ENCODE results near the gene CAPRIN1.
A peak's percentile ranks its signal among the peaks of the same experiment; 100 is the strongest.
"Not testable (repeated sequence)": the region's sequence is repeated elsewhere in the genome, so short reads cannot be mapped to it uniquely, and the experiment has no call there.

Gene CAPRIN1

DNA sequence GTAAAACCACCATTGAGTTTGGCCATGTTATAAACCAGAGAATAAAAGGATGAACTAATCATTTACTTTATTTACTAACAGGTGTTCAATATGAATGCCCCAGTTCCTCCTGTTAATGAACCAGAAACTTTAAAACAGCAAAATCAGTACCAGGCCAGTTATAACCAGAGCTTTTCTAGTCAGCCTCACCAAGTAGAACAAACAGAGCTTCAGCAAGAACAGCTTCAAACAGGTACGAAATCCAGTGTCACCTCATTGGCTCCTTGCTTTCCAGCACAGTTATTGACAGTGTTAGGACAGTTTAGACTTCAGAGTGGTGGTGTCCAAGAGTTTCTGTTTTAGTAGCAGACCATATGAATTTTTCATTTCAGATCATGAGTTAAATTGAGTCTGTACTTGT is 40.3 kb downstream of the CAPRIN1 start:
- Mint-ChIP-seq H3K9me3 (no peaks in the 10 kb centered on the region), H3K36me3 (ENCODE audit: low read depth) (peaks cover 52% of the 10 kb centered on the region), H3K27ac (no peak overlapping the region), H3K27me3 (ENCODE audit: low read depth) (no peaks in the 10 kb centered on the region), H3K4me1 (ENCODE audit: low read depth) (peaks cover 5% of the 10 kb centered on the region), H3K4me3 (no peak overlapping the region)

DNA sequence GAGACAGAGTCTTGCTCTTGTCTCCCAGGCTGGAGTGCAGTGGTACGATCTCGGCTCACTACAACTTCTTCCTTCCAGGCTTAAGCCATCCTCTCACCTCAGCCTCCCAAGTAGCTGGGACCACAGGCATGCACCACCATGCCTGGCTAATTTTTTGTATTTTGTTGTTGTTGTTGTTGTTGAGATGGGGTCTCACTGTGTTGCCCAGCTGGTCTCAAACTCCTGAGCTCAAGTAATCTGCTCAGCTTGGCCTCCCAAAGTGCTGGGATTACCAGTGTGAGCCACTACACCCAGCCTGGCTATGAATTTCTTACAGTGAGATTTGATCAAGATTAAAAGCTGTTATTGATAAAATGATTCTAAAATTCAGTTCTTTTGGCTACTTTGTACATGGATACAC is 43.4 kb downstream of the CAPRIN1 start:
- H3K27ac Mint-ChIP-seq; H3K9me3 Mint-ChIP-seq; H3K4me3 Mint-ChIP-seq; H3K4me1 Mint-ChIP-seq (ENCODE audit: low read depth); H3K27me3 Mint-ChIP-seq (ENCODE audit: low read depth): not testable (repeated sequence)
- peaks cover 59% of the 10 kb centered on the region for H3K36me3 Mint-ChIP-seq (ENCODE audit: low read depth)

DNA sequence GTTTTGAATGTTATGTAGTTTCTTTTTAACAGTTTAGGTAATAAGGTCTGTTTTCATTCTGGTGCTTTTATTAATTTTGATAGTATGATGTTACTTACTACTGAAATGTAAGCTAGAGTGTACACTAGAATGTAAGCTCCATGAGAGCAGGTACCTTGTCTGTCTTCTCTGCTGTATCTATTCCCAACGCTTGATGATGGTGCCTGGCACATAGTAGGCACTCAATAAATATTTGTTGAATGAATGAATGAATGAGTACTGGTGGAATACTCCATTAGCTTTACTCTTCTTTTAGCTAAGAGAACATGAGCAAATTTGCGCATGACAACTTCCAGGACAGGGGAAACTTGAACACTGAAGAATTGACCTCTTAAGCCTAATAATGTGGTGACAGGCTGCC is 47.3 kb downstream of the CAPRIN1 start:
- Mint-ChIP-seq H3K4me3 (no peak overlapping the region), H3K36me3 (ENCODE audit: low read depth) (peaks cover 43% of the 10 kb centered on the region), H3K27me3 (ENCODE audit: low read depth) (no peaks in the 10 kb centered on the region), H3K4me1 (ENCODE audit: low read depth) (peaks cover 3% of the 10 kb centered on the region), H3K27ac (no peak overlapping the region), H3K9me3 (no peaks in the 10 kb centered on the region)

DNA sequence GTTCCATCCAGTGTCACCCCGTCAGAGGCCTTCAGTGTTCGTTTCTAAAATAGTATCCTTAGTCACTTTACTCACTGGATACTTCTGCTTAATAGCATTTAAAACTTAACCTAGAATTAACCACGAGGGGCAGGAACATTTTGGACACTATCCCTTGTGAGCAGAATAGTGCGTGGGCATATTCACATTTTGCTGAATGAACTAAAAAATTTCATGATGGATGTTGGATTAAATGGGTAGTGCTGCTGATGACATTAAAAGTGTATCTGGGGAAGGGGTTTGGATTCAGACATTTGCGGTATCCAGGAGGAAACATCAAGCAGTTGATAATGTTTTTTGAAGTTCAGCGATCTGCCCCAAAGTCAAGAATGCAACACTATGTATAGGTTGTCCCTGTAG is 53.1 kb downstream of the CAPRIN1 start:
- H3K27ac Mint-ChIP-seq = peak overlapping the region; percentile 97
- peak overlapping the region; percentile 95 for H3K4me3 Mint-ChIP-seq
- H3K9me3 Mint-ChIP-seq = no peaks in the 10 kb centered on the region
- H3K27me3 Mint-ChIP-seq (ENCODE audit: low read depth) = no peaks in the 10 kb centered on the region
- H3K36me3 Mint-ChIP-seq (ENCODE audit: low read depth) = peaks cover 28% of the 10 kb centered on the region
- peaks cover 39% of the 10 kb centered on the region for H3K4me1 Mint-ChIP-seq (ENCODE audit: low read depth)

DNA sequence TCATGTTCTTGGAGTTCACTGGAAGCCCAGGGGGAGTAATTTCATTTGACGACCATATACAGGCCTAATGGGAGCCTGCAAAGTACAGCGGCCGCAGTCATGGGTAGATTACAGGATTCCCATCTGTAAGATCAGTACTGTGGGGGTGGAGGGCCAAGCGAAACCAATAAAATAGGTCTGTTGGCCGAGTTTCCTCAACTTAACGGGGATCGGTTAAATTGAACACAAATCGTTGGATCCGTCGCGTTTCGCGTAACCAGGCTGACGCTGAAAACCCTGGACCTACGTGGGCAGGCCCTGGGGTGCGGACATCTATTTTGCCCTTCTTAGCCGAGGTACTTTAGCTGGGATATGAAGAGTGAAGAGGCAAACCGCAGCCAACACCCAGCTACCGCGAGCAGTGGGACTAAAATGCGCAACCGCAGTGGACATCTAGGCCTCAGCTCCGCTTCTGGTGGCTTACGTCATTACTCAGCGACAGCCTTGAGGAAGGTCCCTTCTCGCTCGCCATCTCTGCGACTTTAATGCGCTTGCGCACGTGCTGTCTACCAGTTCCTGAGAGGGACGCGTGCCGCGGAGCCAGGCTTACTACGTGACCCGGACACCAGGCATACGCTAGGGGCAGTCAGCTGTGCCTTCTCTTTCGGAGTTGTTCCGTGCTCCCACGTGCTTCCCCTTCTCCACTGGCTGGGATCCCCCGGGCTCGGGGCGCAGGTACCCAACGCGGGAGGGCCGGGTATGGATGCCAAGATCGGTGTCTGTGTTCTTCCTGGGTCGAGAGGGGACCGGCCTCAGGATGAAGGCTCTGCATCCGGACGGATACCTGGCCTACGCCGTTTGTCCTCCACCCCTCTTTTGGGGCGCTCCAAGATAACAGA is 53.8 kb downstream of the CAPRIN1 start, which contains the start of gene NAT10:
Gene NAT10, plus strand, starts transcription at position 551 of the 878 bp plus-strand sequence. CDS start 2,597 bp downstream, outside the sequence.
- H3K27me3 Mint-ChIP-seq (ENCODE audit: low read depth) = no peaks in the 10 kb centered on the region
- H3K4me3 Mint-ChIP-seq = peak within 1 kb of the TSS; percentile 95
- no peaks in the 10 kb centered on the region for H3K9me3 Mint-ChIP-seq
- H3K4me1 Mint-ChIP-seq (ENCODE audit: low read depth) = peaks cover 42% of the 10 kb centered on the region
- H3K36me3 Mint-ChIP-seq (ENCODE audit: low read depth) = peaks cover 29% of the 10 kb centered on the region
- peak within 1 kb of the TSS; percentile 97 for H3K27ac Mint-ChIP-seq

DNA sequence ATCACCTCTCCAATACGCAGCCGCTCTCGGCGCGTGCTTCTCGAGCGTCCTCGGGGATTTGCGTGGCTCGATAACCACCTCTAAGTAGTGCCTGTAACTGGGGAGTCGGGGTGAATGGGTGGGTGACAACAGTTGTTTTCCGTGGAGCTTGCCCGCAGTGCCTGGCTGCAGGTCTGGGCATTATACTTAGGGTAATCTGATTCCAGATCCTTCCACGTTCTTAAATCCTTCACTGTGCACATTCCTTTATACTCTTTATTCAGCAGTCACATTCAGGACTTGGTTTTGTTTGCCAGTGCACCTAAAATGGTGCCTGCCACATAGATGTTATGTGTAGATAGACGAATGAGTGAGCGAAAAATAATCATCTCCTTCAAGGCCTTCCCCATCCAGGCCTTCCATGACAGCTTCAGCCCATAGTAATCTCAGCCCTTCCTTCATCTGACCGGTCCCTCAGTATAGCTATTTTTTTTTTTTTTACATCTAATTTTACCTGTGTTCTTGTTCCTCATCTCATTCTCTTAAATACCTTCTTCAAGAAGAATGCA is 54.5 kb downstream of the CAPRIN1 start:
- H3K4me3 Mint-ChIP-seq = peak overlapping the region; percentile 95

DNA sequence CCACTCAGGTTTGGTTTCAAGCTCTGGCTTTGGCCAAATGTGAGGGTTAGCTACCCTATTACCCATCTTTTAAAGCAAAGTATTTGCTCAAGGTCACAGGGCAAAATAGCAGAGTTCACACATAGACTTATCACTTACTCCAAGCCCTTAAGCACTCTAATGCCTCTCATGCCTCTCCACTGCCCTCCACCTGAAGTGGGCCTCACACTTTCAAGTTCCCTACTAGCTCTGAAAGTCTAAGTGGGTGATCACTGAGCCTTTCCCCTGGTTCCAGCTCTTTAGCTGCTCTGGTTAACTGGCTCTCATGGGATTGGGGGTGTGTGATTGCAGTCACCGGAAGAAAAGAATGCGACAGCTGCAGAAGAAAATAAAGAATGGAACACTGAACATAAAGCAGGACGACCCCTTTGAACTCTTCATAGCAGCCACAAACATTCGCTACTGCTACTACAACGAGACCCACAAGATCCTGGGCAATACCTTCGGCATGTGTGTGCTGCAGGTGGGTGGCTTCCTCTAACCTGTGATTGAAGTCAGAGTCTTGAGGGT is 60.3 kb downstream of the CAPRIN1 start:
- no peak overlapping the region for H3K4me3 Mint-ChIP-seq

More for the DNA sequence above, 54.5 kb downstream of the CAPRIN1 start:
- H3K27me3 Mint-ChIP-seq (ENCODE audit: low read depth) = no peaks in the 10 kb centered on the region
- H3K27ac Mint-ChIP-seq = peak overlapping the region; percentile 97
- H3K36me3 Mint-ChIP-seq (ENCODE audit: low read depth) = peaks cover 30% of the 10 kb centered on the region
- H3K4me1 Mint-ChIP-seq (ENCODE audit: low read depth) = peaks cover 42% of the 10 kb centered on the region
- no peaks in the 10 kb centered on the region for H3K9me3 Mint-ChIP-seq

DNA sequence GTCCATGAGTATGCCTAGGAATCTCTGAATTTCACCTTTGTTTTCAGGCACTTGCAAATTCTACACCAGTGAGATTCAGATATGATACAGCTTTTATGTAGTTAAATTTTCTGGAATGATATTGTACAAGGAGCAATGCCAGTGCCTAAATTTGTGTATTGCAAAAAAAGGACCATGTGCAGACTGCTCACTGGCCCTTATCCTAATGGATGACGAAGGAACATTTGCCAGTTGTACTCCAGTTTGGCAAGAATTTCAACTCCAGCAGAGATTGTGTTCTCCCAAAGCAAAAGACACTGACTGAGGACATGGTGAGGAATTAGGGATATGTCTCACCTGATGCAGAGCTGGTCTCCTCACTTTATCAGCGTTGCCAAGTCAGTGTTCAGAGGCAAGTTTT is 62.5 kb downstream of the CAPRIN1 start:
- no peak overlapping the region for H3K27ac Mint-ChIP-seq
- H3K4me3 Mint-ChIP-seq = no peak overlapping the region
- no peaks in the 10 kb centered on the region for H3K9me3 Mint-ChIP-seq
- H3K27me3 Mint-ChIP-seq (ENCODE audit: low read depth) = no peaks in the 10 kb centered on the region
- peaks cover 54% of the 10 kb centered on the region for H3K36me3 Mint-ChIP-seq (ENCODE audit: low read depth)
- H3K4me1 Mint-ChIP-seq (ENCODE audit: low read depth) = peaks cover 10% of the 10 kb centered on the region

More for the DNA sequence above, 60.3 kb downstream of the CAPRIN1 start:
- Mint-ChIP-seq H3K4me1 (ENCODE audit: low read depth) (peaks cover 20% of the 10 kb centered on the region), H3K9me3 (no peaks in the 10 kb centered on the region), H3K36me3 (ENCODE audit: low read depth) (peaks cover 56% of the 10 kb centered on the region), H3K27ac (no peak overlapping the region), H3K27me3 (ENCODE audit: low read depth) (no peaks in the 10 kb centered on the region)

DNA sequence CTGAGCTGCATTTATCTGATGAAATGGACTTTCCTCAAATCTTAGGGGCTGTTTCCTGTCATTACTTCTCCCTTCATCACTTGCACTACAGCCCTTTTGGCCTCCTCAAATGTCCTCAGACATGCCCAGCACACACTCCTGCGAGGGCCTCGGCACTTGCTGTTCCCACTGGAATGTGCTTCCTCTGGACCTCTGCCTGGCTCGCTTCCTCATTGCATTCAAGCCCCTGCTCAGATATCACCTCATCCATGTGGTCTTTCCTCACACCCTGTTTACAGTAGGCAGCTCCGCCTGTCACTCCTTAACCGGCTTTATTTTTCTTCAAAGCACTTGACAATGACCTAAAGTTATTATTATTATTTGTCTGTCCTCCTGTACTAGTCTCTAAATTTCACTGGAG is 62.9 kb downstream of the CAPRIN1 start:
- Mint-ChIP-seq H3K4me1 (ENCODE audit: low read depth) (peaks cover 5% of the 10 kb centered on the region), H3K27me3 (ENCODE audit: low read depth) (no peaks in the 10 kb centered on the region), H3K4me3 (no peak overlapping the region), H3K9me3 (no peaks in the 10 kb centered on the region), H3K36me3 (ENCODE audit: low read depth) (peaks cover 50% of the 10 kb centered on the region), H3K27ac (no peak overlapping the region)

DNA sequence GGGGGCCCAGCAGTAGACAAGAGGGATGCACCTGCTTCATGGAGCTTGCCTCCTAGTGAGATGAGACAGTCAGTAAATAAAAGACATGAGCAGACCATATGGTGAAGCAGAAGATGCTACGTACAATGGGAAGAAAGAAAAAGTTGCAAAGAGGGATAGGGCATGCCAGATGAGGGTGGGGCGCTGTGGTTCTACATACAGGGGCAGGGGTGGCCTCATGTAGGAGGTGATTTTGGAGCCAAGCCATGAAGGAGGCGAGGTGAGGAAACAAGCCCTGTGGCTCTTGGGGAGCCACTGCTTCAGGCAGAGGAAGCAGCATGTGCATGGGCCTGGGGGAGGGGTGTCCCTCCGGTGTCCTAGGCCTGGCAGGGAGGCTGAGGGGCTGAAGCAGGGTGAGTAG is 69.1 kb downstream of the CAPRIN1 start:
- Mint-ChIP-seq H3K27ac (no peak overlapping the region), H3K27me3 (ENCODE audit: low read depth) (no peaks in the 10 kb centered on the region), H3K4me3 (no peak overlapping the region), H3K36me3 (ENCODE audit: low read depth) (peaks cover 52% of the 10 kb centered on the region), H3K9me3 (no peaks in the 10 kb centered on the region), H3K4me1 (ENCODE audit: low read depth) (no peaks in the 10 kb centered on the region)

DNA sequence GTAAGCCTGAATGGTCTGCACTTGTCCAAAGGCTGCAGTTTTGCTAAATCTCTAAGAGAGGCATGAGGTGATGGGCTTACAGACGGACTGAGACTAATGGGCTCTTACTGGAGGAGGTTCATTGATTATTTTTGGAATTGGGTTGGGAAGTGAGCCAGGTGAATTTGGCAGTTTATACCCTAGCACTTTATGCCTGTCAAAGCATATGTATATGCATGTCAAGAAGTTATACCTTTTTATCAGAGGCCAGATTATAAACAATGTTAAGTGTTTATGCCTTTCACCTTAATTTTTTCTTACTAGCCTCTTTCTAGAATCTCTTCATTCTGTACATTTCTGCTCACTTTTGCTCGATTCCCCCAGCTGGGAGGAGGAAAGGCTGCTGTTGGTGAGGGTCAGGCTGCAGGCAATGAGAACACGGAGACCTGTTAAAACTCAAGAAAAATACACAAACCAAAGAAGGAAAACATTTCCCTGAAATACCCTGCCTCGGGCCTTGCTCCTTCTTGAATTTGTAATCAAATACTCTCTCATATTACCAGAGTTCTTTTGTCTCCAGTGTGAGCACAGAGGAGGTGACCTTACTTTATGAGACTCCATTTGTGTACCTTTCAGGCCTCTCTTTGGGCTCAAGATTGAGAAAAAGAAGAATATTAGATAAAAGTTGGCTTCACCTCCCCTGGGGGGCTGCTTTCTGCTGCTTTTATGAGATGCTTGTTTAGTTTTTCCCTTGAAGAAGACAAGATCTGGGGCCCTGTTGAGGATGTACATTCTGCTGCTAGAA is 73.5 kb downstream of the CAPRIN1 start:
- Mint-ChIP-seq H3K27ac (no peak overlapping the region), H3K9me3 (no peaks in the 10 kb centered on the region), H3K27me3 (ENCODE audit: low read depth) (no peaks in the 10 kb centered on the region), H3K4me3 (no peak overlapping the region), H3K4me1 (ENCODE audit: low read depth) (no peaks in the 10 kb centered on the region), H3K36me3 (ENCODE audit: low read depth) (peaks cover 46% of the 10 kb centered on the region)

DNA sequence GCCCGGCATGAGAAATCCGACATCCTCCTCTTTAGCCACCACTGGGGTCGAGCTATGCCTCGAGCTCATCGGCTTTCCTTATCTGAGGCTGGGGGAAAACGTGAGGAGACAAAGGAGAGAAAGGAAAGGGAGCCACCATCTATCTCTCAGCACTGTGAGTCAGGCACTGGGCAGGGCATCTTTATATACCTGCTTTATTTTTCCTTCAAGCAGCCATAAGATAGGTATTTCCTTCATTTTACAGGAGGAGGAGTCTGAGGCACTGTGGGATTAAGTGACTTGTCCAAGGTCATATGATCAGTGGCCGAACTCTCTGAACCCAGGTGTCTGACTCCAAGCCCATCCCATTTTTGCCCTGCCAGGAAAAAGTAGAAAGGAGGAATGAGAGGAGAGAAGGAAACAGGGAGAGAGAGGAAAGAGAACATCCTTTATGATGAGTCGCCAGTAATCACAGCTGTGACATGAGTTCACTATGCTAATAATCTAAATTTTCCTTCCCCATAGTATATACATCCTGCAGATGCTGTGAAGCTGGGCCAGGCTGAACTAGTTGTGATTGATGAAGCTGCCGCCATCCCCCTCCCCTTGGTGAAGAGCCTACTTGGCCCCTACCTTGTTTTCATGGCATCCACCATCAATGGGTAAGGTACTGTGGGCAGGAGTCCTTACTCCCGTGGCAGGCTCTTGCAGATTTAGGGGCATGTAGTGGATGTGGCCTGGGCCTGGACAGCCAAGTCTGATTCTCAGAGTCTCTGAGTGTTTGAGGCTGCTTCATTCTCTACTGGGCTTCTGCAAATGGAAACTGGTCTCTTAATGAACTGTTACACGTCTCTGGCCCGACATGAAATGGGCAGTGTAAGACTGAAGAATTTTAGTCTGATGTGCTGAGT is 75.7 kb downstream of the CAPRIN1 start:
- no peak overlapping the region for H3K27ac Mint-ChIP-seq
- no peak overlapping the region for H3K4me3 Mint-ChIP-seq
- H3K4me1 Mint-ChIP-seq (ENCODE audit: low read depth) = no peaks in the 10 kb centered on the region
- H3K27me3 Mint-ChIP-seq (ENCODE audit: low read depth) = no peaks in the 10 kb centered on the region
- peaks cover 42% of the 10 kb centered on the region for H3K36me3 Mint-ChIP-seq (ENCODE audit: low read depth)
- H3K9me3 Mint-ChIP-seq = no peaks in the 10 kb centered on the region

DNA sequence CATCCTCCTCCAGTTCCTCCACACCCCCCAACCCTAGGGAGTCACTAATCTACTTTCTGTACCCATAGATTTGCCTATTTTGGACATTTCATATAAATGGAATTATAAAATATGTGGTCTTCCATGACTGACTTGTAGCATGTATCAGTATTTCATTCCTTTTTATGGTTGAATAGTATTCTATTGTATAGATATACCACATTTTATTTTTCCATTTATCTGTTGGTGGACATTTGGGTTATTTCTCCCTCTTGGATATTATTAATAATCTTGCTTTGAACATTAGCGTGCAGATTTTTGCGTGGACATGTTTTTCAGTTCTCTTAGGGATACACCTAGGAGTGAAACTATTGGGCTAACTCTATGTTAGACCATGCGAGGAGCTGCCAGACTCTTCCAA is 77.3 kb downstream of the CAPRIN1 start:
- Mint-ChIP-seq H3K4me1 (ENCODE audit: low read depth) (no peaks in the 10 kb centered on the region), H3K27ac (no peak overlapping the region), H3K9me3 (no peaks in the 10 kb centered on the region), H3K27me3 (ENCODE audit: low read depth) (no peaks in the 10 kb centered on the region), H3K36me3 (ENCODE audit: low read depth) (peaks cover 41% of the 10 kb centered on the region), H3K4me3 (no peak overlapping the region)
